ENCODE results near the gene MARS1. TPM values are rescaled to one million over a fixed set of nuclear protein-coding genes. Genes with fewer than 3 reads are reported as not detected.

MARS1 gene
- total RNA-seq, 1 experiment from 2014 or later: 291 TPM

GRCh38 chr12:57527184-57527583, 39.3 kb downstream of the MARS1 start:
- ChIA-PET POLR2A (interaction anchor here (0.7 kb wide), 1 partner anchor 274 kb away, joined by 3 read pairs; no protein-coding TSS in a partner anchor), CTCF (no interaction called here)
- Histone ChIP-seq H3K4me1 (ENCODE audit: control insufficient read depth, insufficient read depth, low read length) (peaks cover 19% of the 10 kb centered on the region), H3K9me3 (ENCODE audit: control insufficient read depth, insufficient read depth, low read depth, low read length) (no peaks in the 10 kb centered on the region), H3K36me3 (ENCODE audit: control insufficient read depth, insufficient read depth, low read length) (peaks cover 15% of the 10 kb centered on the region), H3K27me3 (ENCODE audit: control insufficient read depth, insufficient read depth, low read length) (no peaks in the 10 kb centered on the region), H3K27ac (ENCODE audit: low read length) (no peak overlapping the region), H3K4me3 (ENCODE audit: low read depth in 2 of 2, low read length in 2 of 2) (no peak overlapping the region)
- no TSS peak for BruUV-seq (replicated peaks)
- TF ChIP-seq SIN3A (IDR thresholded peaks at IDR 0.05; ENCODE audit: borderline replicate concordance, insufficient read depth, low read depth, low read length) (no peak), TCF7L2 (IDR thresholded peaks at IDR 0.05; ENCODE audit: low read depth, low read length) (no peak), REST (IDR thresholded peaks at IDR 0.05; ENCODE audit: insufficient read depth in 1 of 2, low read depth in 2 of 2, low read length in 1 of 2) (no peak), POLR2AphosphoS5 (IDR thresholded peaks at IDR 0.05; ENCODE audit: low read depth, low read length) (no peak), CTCF (IDR thresholded peaks at IDR 0.05) (no peak)
- DNase-seq (ENCODE audit: low read depth, low spot score): no peak
- ATAC-seq: no peak
- in situ Hi-C loops (cut with HindIII; ENCODE audit: low pct_unique_long_range_greater_than_20kb, low sequenced_read_pairs): no loop called here
- intact Hi-C loops (cut with micrococcal nuclease; ENCODE audit: unreplicated experiment): no loop called here

- no peaks in the 10 kb centered on the region for H3K9me3 ChIP-seq (ENCODE audit: control insufficient read depth, insufficient read depth, low read depth, low read length)
- in situ Hi-C loops (cut with HindIII; ENCODE audit: low pct_unique_long_range_greater_than_20kb, low sequenced_read_pairs): no loop called here
- ChIA-PET CTCF (no interaction called here), POLR2A (no interaction called here)
- no peak overlapping the region for H3K27ac ChIP-seq (ENCODE audit: low read length)
- no peaks in the 10 kb centered on the region for H3K27me3 ChIP-seq (ENCODE audit: control insufficient read depth, insufficient read depth, low read length)
- H3K4me3 ChIP-seq (ENCODE audit: low read depth in 2 of 2, low read length in 2 of 2): no peak overlapping the region
- H3K4me1 ChIP-seq (ENCODE audit: control insufficient read depth, insufficient read depth, low read length): peaks cover 19% of the 10 kb centered on the region
- DNase-seq (ENCODE audit: low read depth, low spot score): no peak
- peaks cover 14% of the 10 kb centered on the region for H3K36me3 ChIP-seq (ENCODE audit: control insufficient read depth, insufficient read depth, low read length)
- BruUV-seq (replicated peaks): no TSS peak
- intact Hi-C loops (cut with micrococcal nuclease; ENCODE audit: unreplicated experiment): no loop called here
- TF ChIP-seq CTCF (IDR thresholded peaks at IDR 0.05): no peak
- TF ChIP-seq TCF7L2 (IDR thresholded peaks at IDR 0.05; ENCODE audit: low read depth, low read length): no peak
- no peak for TF ChIP-seq SIN3A (IDR thresholded peaks at IDR 0.05; ENCODE audit: borderline replicate concordance, insufficient read depth, low read depth, low read length)
- no peak for TF ChIP-seq POLR2AphosphoS5 (IDR thresholded peaks at IDR 0.05; ENCODE audit: low read depth, low read length)
- no peak for TF ChIP-seq REST (IDR thresholded peaks at IDR 0.05; ENCODE audit: insufficient read depth in 1 of 2, low read depth in 2 of 2, low read length in 1 of 2)
- no peak for ATAC-seq
These were observed 40.3 kb downstream of the MARS1 start for GRCh38 chr12:57528176-57528575.
